Epidermal melanocyte (primary cell): ENCODE results near the gene XYLT1.
"Not testable (repeated sequence)": the region's sequence is repeated elsewhere in the genome, so short reads cannot be mapped to it uniquely, and the experiment has no call there.

ENCODE experiments used
- DNase-seq: peaks from one replicate; pipeline ENCODE4 v3.0.0; 2011; ENCODE audit warnings: low spot score; ENCODE audit not compliant: insufficient read length

XYLT1 gene

GRCh38 chr16:17431968-17432625, 38.7 kb downstream of the XYLT1 start:
- no peak for DNase-seq

DNA sequence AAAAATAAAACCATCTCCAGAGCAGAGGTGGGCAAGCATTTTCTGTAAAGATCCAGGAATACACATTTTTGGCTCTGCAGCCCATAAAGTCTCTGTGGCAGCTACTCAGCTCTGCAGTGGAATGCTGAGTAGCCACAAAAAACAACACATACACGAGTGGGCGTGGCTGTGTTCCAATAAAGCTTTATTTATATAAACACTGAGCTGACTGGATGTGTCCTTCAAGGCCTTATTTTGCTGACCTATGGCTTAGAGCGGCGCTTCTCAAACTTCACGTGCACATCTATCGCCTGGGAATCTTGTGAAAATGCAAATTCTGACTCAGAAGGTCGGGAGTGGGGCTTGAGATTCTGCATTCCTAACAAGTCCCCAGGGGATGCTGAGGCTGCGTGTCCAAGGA, 39.7 kb downstream of the XYLT1 start:
- no peak for DNase-seq

DNA sequence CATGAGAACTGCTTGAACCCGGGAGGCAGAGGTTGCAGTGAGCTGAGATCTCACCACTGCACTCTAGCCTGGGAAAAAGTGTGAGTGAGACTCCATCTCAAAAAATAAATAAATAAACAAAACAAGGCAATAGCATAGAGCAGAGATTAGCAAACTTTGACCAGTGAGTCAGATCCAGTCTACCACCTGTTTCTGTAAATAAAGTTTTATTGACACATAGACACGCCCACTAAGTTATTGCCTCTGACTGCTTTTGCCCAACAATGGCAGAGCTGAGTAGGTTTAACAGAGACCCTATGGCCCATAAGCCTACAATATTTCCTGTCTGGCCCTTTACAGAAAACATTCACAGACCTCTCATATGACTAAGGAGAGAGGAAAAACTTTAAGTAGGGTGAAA, 44.3 kb downstream of the XYLT1 start:
- no peak for DNase-seq

- no peak for DNase-seq
Observed at GRCh38 chr16:17424771-17425170, 46.0 kb downstream of the XYLT1 start.

GRCh38 chr16:17423221-17423620, 47.5 kb downstream of the XYLT1 start:
- DNase-seq: no peak

DNA sequence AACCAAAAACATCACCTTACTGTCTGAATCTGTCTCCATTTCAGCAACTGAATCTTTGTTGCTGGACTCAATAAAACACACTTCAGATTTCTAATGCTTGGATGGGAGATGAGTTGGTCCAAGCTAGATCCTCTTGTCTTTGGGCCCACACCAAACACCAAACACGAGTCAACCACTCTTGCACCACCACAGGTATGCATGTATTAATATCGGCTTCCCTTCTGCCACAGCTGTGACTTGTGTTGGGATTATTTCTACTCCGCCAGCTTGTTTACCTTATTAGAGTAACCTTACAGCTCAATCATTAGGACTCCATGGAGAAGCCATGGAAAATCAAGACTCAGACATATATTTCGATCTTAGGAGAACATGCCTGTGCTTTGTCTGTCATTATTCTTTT, 49.9 kb downstream of the XYLT1 start:
- no peak for DNase-seq

GRCh38 chr16:17419266-17419665, 51.5 kb downstream of the XYLT1 start:
- no peak for DNase-seq

- no peak for DNase-seq
Observed at GRCh38 chr16:17417740-17418139, 53.0 kb downstream of the XYLT1 start.

- DNase-seq: peak; percentile 28
Observed at GRCh38 chr16:17416461-17417311, 54.1 kb downstream of the XYLT1 start.

DNA sequence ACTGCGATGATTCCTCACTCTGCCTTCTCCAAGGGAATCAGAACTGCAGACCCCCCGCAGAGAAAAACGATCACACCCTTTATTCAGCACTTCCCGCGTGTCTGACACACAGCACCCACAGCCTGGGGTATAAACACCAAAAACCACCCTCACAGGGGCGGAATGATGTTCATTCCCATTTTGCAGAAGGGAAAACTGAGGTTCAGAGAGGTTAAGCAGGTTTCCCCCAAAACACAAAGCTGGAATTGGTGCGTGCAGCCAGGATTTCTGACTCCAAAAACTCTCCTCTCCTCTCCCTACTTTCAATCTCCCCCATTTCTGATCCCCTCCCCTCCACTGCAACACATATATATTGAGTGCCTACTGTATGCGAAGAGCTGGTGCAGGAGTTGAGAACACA, 55.8 kb downstream of the XYLT1 start:
- no peak for DNase-seq

DNA sequence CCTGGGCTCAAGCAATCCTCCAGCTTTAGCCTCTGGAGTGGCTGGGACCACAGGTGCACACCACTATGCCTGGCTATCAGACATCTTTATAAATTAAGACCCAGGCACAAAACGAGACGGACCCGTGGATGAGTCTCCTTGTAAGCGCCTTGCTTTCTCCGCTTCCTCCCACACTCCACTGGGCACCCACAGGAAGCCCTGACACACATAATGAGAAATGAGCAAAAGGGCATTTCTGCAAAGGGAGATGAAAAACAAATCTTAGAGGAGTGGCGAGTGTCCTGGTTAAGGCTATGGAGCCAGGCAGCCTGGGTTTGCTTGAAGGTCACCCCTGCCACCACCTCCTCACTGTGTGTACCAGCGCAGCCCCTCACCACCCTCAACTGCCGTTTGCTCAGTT, 56.3 kb downstream of the XYLT1 start:
- no peak for DNase-seq

GRCh38 chr16:17413508-17413907, 57.3 kb downstream of the XYLT1 start:
- no peak for DNase-seq

DNA sequence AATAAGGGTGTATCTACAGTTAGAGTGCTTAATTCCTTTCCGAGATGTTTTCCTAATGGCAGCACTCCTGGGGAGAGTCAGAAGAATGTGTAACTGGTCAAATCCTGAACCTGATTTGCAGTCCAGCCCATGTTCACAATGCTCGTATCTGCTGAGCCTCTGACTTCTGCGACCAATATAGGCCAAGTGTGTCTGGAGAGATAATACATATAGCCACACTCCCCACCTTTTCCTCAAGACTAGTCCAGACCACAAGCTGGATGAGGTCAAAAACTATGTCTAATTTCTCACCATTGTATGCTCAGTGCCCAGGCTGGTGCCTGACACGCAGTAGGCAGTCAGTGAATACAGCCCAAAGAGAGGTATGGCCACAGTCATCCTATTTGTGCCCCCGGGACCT, 58.0 kb downstream of the XYLT1 start:
- no peak for DNase-seq

GRCh38 chr16:17412221-17412620, 58.5 kb downstream of the XYLT1 start:
- DNase-seq: no peak

- DNase-seq: no peak
Observed at GRCh38 chr16:17411263-17411662, 59.5 kb downstream of the XYLT1 start.

DNA sequence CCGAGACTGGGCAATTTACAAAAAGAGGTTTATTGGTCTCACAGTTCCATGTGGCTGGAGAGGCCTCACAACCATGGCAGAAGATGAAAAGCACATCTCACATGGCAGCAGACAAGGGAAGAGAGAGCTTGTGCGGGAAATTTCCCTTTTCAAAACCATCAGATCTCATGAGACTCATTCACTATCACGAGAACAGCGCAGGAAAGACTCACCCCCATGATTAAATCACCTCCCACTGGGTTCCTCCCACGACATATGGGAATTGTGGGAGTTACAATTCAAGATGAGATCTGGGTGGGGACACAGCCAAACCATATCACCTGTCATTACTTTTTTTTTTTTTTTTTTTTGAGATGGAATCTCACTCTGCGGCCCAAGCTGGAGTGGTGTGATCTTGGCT, 60.4 kb downstream of the XYLT1 start:
- not testable (repeated sequence) for DNase-seq

DNA sequence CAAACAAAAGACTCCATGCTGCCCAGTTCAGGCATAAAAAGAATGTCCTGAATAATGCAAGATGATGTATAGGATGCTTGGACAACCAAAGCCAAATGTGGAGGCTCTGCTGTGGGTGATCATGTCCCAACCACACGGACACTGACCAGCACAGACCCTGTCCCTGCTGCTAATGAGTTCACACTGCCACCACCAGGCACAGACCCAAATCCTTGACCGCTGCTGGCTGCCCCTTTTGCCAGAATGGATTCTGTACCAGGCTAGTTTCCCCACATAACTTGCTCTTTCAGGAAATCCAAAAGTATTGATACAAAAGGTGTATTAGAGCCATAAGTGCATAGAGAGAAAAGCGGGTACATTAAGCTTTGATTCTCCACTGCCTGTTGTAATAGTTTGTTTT, 60.9 kb downstream of the XYLT1 start:
- DNase-seq: no peak

DNA sequence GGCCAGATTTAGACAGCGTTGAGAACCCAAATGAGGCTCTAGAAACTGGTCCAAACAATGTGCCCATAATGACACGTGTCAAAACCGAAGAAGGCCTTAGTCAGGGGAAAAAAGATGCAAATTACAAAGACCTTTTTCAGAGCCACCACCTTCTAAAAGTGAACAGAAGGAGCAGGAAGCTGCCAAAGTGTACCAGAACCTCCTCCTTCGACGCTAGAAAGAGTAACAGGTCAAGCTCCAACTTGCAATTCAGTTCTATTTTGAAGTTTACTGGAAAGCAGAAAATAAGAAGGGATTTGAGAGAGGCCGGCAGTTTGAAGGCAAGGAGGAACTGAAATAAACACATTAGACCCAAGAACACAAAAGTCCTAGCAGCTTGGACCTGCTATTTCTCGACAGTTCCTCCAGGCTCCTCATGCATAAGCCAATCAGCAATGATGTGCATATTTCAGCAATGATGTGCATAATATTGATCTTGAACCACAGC, 61.8 kb downstream of the XYLT1 start:
- no peak for DNase-seq

- no peak for DNase-seq
Observed at GRCh38 chr16:17408296-17408695, 62.5 kb downstream of the XYLT1 start.

DNA sequence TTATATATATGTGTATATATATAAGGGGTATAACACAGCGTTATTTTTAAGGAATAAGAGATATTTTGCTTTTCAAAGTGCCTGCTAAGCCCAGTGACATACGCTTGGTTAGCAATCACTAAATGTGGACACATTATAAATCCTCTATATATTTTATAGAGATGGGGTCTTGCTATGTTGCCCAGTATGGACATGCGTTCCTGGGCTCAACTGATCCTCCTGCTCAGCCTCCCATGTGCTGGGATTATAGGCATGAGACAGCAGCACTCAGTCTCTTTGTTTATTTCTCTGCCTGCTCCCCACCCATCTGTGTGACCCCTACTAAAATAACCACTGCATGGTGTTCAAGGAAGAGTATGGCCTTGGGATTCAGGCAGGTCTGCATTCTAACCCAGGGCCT, 63.4 kb downstream of the XYLT1 start:
- no peak for DNase-seq

DNA sequence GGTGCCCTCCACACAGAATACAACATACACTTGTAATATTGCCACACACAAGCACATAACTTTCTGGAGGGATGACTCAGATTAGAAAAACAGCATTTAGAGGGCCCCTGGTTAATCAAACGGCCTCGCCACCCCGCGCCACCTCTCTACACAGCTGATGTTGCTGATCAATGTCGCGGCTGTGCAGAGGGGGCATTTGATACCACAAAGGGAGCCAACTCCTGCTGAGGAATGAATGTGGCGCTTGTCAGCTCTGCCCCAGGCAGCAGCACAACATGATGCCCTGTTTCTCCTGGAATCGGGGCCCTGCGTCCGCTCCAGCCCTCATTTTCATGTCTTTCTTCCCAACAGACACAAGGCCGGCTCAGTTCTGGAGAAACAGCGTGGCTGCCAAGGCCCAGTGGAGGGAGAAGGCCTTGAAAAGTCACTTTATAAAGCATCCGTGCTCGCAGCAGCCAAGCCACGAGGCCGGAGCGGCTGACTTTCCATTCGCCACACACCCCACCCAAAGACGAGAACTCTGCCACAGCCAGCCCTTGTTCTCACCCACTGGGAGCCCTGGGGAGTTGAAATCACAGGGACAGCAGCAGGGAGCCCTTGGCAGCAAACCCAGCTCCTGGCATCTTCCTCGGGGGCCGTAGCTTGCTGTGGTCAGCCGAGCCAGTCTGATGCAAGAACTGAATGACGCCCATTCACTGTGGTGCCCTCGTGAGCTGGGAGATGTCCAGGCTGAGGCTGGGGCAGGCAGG, 65.6 kb downstream of the XYLT1 start:
- peak; percentile 89 for DNase-seq
